GM19467 (cell line): ENCODE measurements around the gene TBC1D5.
"Not testable (repeated sequence)": the region's sequence is repeated elsewhere in the genome, so short reads cannot be mapped to it uniquely, and the experiment has no call there.

ENCODE experiments used
- ATAC-seq: cut with Tn5 transposase; IDR thresholded peaks from one replicate; pipeline ENCODE4 v1.9.1; 2021; ENCODE audit warnings: mild to moderate bottlenecking, moderate library complexity; ENCODE audit not compliant: unreplicated experiment

Gene TBC1D5

DNA sequence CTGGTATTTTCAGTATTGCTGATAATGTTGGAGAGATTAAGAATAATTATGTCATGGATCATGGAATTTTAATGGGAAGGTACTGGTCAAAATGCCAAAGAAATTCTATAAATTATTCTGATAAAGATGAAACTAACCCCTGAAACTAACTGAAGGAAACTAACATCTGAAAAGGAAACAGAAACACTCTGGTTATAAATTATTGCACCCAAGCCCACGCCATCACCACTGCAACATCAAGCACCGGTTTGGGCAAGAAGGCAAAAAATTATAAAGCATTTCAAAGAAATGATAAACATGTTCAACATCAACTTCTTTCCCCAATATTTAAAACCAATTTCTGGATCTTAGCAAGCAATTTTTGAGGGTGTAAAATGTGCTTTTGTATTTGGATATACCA, 372.5 kb downstream of the TBC1D5 start:
- ATAC-seq, result no peak

DNA sequence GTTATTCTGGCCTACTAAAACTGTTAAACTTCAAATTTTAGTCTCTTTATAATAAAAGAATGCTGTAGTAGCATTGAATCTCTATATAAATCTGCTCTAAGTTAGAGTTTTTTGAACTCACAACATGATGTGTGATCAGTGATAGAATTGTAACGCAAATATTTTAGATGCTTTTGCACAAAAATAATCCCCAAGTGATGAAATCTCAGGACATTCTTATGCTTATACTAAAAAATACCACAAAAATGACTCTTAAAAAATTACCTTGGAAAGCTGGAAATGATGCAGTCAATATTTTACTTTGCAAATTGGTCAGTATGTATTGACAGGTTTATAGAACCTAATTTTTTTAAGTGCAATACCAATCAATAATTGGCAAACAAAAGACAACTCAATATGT, 375.3 kb downstream of the TBC1D5 start:
- ATAC-seq, result no peak

DNA sequence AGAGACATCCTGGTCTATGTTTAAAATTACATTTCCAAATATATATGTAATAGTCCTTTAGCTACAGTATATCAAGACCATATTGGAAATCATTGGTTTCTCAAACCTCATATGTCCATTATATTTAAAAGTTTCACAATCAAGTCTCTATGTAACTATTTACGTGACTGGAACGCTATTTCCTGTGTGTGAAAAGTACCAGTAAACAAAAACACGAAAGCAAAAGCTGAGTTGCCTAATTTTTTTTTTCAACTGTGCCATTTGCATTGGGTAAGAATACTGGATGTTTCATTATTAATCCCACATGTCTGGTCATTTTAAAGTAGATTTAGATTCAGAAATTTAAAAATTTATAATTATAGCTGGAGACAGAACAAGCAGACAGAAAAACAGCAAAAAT, 381.4 kb downstream of the TBC1D5 start:
- ATAC-seq, result no peak

DNA sequence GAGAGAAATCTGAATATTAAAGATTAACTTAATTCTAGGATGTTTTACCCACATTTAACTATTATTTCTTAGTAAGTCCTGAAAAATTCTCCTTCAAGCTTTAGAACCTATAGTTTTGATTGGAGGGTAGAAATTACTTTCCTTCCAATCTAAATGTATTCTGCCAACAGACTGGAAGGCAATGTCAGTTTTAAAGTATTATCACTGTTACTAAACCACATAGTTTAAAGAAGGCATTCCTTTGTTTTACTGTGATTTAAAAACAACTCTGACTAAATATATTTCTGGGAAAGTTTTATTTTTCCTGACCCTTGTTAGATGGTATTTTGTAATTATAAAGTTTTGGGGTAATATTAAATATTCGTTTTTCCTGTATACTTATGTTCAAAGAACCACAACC, 382.5 kb downstream of the TBC1D5 start:
- ATAC-seq, result no peak

DNA sequence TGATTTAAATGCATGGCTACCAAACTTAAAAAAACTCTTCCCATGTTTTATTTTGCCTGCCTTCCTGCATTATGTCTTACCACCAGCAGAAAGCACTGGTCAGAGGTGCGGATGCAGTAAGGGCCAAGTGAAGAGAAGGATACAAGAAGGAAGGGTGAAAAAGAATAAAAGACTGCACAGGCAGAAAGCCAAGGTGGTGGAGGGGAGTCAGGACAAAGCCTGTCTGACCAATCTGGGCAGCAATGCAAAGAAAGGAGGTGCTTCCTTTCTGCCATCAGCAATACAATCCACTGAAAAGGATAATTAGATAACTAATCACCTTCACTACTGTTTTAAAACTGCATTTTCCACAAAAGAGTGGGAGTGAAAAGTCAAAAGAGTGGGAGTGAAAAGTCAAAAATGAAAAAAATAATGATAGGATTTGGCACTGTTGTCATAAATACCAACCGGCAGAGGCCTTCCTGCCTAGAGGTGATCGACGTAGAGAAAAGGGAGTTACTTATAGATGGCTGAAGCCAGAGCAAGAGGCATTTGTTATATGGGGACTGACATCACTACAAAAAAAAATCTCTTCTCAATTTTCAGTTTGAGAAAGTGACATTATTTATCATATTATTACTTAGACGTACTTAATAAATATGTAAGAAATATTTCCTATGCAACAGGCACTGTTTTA, 385.3 kb downstream of the TBC1D5 start:
- ATAC-seq, result no peak

DNA sequence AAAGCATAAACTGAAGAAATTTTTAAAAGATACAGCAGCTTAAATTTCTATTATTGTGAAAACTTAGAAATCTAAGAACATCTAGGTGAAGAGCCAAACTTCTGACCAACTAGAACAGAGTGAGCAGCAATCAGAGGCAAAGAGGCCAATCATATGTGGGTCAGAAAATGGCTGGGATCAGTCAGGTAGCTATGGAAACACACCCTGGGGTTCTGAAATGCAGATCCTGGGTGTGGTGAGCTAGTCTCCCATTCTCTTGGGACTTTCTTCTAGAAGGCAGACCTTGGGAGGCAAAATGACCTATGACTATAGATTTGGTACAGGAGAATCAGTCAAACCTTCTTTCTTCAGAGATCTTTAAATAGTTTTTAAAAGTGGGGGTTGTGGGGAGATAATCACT, 385.8 kb downstream of the TBC1D5 start:
- ATAC-seq, result no peak

DNA sequence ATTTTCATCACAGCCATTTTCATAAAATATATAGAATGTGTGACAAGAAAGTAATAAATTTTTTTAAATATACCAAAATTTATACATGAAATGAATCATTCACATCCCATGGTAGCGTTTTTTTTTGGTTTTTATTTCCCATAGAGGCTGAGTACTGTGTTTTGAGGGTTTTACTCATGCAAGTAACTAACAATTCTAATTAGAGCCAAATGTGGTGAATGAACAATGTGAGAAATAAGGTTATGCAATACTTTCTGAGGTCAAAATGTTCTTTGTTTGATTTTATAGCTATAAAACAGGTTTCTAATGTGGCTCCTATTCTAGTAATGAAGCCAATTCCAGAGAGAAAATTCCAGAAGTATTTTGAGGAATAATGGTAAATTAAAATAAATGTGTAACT, 386.8 kb downstream of the TBC1D5 start:
- no peak for ATAC-seq

DNA sequence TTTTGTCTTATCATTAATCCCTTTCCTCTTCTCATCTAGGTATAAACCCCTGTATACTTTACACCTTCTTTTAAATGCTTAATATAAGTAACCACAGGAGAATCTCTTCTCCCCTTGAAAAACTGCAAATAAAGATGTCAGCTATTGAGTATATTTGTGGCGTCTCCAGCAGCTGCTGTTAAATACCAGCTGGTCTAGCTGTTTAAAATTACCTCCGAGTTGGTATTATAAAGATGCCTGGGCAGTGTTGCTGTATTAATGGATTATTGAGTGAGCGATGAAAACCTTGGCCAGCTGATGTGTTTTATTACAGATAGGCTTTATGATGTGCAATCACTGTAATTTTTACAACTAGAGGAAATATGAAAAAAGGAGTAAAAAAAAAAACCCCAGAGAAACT, 388.1 kb downstream of the TBC1D5 start:
- ATAC-seq, result no peak

DNA sequence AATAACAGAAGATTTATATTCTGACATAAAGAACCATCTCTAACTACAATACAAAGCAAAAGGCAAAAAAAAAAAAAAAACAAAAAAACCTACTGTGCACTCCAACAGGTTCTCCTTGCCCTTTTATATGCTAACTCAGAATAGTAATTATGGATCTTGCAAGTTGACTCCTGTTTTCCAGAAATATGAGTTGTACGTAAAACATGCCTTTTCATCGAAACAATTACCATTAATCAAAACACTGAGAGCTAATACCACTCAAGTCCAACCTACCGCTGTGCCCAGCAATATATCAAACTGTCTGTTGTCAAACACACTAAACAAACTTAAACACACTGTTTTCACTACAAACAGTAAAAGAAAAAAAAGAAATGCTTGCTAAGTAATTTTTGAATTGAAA, 389.8 kb downstream of the TBC1D5 start:
- ATAC-seq, result no peak

DNA sequence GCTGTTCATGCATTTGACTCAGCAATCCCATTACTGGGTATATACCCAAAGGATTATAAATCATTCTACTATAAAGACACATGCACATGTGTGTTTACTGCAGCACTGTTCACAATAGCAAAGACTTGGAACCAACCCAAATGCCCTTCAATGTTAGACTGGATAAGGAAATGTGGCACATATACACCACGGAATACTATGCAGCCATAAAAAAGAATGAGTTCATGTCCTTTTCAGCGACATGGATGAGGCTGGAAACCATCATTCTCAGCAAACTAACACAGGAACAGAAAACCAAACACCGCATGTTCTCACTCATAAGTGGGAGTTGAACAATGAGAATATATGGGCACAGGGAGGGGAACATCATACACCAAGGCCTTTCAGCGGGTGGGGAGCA, 391.2 kb downstream of the TBC1D5 start:
- not testable (repeated sequence) for ATAC-seq

DNA sequence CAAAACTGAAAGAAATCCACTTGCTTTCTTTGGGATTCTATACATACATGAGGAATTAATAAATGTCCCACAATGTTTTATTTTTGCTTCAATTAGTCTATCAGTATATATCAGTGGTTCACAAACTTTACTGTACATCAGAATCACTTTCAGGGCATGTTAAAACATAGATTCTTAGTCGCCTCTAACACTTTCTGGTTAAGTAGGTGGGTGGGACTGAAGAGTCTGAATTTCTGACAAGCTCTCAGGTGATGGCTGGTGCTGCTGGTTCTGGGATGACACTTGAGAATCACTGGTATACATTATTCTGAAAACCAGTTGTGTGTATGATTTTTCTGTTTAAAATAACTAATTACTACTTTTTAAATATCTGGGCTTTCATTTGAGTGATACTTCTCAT, 393.3 kb downstream of the TBC1D5 start:
- ATAC-seq, result no peak

DNA sequence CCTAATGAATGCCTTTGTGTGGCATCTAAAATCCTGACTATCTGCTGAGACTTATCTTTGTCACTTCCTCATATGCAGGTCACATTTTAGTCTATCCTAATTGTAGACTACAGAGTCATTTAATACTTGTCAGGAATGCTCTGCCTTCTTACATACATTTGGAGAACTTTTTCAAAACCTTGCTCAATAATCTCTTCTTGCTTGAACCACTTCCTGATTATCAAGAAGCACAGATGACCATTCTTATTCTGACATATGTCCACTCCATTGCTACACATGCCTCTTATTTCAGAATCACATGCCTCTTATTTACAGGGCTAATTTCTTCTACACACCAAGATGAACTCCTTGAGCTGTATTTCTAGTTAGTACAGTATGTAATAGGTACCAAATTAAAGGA, 400.3 kb downstream of the TBC1D5 start:
- no peak for ATAC-seq

DNA sequence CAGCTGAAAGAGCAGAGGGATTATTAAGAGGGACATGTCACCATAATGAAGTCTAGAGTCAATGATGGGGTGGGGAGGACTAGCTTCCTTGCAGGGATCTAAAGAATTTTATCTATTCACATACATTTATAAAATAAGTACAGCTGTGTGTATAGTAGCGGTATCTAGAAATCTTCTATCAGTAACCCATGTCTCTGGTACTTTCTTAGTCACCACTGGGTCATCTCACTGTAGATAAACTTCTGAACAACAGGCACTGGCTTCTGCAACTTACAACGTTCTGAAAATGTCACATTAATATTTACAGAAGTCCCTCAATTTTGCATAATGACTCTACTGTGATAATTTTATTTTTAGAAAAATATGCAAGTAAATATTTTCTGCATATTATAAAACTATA, 401.7 kb downstream of the TBC1D5 start:
- no peak for ATAC-seq

DNA sequence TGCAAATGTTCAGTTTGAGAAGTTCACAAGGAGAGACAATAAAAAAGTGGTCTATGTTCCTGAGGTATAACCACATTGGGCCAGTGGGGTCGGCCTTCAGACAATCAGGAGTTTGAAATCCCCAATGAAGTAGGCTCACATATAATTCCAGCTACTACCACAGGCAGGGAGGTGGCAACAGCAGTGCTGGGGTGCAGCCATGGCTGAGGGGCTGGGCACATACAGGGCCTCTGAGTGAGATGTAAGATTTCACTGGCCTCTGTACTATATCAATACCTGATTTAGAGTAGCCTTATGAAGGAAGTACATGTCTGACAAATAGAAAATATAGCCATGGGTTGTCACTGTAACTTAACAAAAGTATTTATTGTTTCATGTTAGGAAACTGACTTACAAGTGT, 402.2 kb downstream of the TBC1D5 start:
- ATAC-seq, result no peak

DNA sequence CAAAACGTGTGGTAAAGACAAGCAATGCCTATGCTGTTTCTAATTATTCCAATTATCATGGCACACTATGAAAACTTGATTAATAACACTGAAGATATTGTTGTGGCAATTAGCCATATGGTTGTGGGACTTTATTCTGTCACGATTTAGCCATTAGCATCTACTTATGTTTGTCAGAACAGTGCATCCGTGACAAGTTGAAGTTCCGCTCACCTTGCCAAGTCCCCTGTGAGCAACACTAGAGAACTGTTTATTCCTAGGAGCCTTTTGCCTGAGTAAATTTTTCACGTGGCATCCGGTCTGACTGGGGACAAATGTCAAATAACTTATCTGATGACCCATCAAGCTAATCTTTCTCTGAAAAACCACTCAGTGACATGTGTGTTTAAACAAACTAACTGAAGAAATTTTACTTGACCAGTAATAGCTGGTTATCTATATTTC, 403.3 kb downstream of the TBC1D5 start:
- no peak for ATAC-seq

DNA sequence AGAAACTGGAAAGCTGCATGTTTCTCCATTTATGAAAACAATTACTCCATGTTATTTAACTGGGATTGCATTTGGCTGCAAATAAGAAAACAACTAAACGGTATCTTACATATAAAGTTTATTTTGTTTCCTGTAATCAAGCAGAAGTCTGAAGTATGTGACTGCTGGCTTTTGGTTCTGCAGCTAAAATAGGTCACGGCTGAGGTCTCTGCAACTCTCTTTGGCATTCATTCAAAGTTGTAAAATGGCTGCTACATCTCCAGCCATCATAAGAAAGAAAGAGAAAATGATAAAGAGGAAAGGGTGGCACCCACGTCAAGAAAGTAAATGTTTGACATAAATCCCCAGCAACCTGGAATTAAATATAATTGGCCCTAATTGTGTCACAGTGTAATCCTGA, 406.1 kb downstream of the TBC1D5 start:
- no peak for ATAC-seq

DNA sequence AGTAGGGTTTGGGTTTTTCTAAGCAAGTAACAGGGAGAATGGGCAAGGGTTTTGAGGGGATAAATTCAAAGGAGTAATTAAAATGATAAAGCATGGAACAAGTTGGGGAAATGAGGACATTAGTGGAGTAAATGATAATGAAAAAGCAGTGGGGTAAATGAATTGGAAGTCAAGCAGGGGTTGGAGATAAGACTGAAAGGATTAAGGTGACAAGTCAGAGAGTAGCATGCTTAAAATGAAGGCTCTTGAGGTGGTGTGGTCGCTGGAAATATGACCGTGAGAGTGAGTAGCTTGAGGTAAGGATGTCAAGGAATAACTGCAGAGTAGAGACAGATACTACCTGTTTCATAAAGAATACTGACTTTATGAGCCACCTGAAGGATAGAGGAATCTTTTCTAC, 408.5 kb downstream of the TBC1D5 start:
- ATAC-seq, result no peak

DNA sequence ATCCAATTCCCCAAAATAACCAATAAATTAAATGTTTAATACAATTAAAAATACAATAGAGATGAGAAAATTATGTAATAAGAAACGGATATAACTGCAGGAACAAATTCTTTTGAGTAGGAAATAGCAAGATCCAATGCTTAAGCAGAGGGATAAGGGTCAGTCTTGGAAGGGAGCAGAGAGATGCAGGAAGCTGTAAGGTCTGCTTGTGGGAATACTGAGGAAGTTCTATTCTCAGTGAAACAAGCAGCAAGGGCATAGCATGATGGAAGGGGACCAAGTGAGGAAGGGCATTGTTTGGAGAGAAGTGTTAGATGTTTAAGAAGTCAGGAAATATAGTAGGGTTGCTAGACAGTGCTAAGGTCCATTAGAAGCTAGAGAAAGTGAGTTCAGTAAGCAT, 409.0 kb downstream of the TBC1D5 start:
- ATAC-seq, result no peak

DNA sequence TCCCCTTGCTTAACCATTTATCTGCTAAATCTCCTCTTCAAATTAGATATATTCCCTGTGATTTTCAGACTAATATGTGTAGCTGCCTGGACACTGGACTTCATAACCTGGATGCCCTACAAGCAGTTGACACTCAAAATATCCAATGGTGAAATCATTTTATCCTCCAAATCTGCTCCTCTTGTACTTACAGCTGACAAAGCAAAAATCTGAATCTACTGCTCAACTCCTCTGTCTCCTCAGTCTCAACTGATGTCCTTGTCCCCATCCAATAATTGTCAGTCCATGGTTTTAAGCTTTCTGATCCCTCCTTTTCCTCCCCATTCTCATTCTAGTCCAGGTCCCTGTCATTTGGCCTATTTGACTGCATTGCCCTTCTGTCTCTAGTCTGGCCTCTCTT, 411.8 kb downstream of the TBC1D5 start:
- ATAC-seq, result no peak

DNA sequence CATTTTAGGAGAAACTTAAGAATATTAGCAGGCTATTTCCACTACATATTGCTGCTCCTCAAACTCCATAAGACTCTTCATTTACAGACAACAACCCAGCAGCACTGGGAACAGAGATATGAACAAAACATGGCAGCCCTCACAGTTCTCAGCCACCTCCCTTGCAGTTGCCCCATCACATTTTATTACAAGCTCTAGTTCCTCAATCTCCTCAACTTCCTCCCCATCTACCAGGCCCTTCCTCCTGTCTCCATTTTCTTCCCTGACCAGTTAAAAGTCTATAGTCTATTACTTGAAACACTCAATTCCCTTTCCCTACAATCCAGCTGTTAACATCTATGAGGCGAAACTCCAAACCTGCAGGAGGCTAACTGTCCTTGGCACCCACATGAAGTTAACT, 412.5 kb downstream of the TBC1D5 start:
- no peak for ATAC-seq

DNA sequence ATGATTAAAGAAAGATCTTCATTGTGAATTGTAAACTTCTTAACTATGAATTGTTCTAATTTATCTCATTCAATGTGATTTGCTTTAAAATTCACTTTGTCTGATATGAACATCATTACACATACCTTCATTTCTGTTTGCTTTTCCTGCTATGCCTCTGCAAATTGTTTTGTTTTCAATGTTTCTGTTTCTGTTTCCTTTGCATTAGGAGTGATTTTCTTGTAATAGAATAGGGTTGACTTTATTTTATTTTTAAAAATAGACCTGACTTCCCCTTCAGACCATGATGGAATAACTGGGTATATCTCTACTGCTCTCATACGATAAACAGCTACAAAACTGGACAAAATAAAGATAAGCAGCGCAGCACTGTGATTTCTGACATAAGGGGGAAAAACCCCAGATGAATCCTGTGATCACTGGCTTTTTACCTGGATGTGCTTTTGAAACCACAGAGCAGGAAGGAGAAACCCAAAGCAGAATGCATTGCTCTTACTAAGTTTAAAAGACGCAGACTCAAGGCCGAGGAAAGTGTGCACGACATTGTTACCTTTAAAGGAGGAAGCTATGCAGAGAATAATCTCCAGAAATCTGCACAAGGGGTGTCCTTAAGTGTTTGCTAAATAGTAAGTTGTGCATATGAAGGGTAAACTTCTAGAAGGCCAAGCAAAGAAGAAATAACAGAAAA, 420.2 kb downstream of the TBC1D5 start:
- no peak for ATAC-seq

DNA sequence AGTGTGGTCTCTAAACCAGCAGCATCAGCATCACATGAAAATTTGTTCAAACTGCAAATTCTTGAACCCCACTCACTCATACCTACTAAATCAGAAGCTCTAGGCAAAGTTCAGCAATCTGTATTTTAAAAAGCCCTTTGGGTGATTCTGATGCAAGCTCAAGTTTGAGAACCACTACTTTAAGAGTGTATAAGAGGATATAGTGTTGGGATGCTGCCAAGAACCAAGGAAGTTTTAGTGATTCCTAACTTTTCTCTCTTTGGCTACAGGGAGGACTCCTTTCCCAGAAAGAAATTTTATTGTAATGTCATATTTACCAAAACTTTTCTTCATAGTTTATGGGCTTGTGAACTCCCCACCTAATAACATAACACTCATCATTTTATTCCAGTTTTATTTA, 422.2 kb downstream of the TBC1D5 start:
- no peak for ATAC-seq

DNA sequence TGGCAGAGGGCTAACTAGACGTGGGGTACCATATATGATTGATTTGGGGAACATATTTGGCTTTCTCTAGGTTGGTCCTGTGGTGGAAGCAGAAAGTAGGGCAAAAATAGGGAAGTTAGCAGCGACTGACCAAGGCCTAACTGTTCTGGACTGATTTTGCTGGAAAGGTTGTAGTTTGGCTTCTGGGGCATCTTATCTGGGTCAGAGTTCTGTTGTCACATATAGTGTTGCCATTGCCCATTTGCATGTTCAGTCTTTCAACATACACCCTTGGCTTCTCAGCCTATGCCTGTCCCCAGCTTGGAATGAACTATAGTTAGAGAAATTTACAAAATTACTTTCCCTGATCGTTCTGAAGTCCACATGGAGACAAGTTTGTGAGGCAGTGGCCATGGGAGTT, 426.5 kb downstream of the TBC1D5 start:
- ATAC-seq, result no peak
